Lower leg skin (tissue), 4 donors: ENCODE data around the gene COL8A1. TPM values are rescaled to one million over a fixed set of nuclear protein-coding genes. Genes with fewer than 3 reads are reported as not detected.

Experiments
- DNase-seq, 2 donors: peaks; one replicate each; pipeline ENCODE4 v3.0.0-alpha.2; 2019; ENCODE audit warnings: low spot score in 2 of 2
- H3K4me3 ChIP-seq: fragments of 200-600 bp; sonication (generic); 2 replicates; pipeline ENCODE4 v1.5.1; 2017; ENCODE audit warnings: mild to moderate bottlenecking, low read depth; ENCODE audit not compliant: poor library complexity, severe bottlenecking
- POLR2A ChIP-seq, 2 donors: fragments of 450-650 bp; IDR thresholded peaks; one replicate each; pipeline ENCODE4 v1.6.1; 2016 to 2017; ENCODE audit warnings: antibody characterized with exemption in 2 of 2, mild to moderate bottlenecking in 1 of 2, moderate library complexity in 1 of 2
- WGBS, 2 donors: methylation state at CpG; one replicate each; pipeline ENCODE4 v1.1.5; 2018; 5-methylcytosine and 5-hydroxymethylcytosine counted together
- intact Hi-C: fragments of 100-400 bp; cut with DNase I; formaldehyde crosslinking; loops from one replicate; pipeline ENCODE4 v1.15.0; 2023; ENCODE audit warnings: low total_unique reads
- total RNA-seq, 4 donors: library from RNA; depleted of rRNA; stranded (reverse); fragments of >200 nt; gene quantifications; one replicate each; pipeline ENCODE4 v1.1.0, GENCODE V29; 2016
- TF ChIP-seq, protein P1 (sequence below), 3 donors: fragments of 450-650 bp; IDR thresholded peaks; one replicate each; pipeline ENCODE4 v1.5.1; 2016; ENCODE audit warnings: antibody characterized with exemption in 3 of 3, mild to moderate bottlenecking in 3 of 3, moderate library complexity in 2 of 3

Gene COL8A1
- total RNA-seq, 4 donors from 2014 or later, result 5.0 to 11.5 (median 7.2) TPM

DNA sequence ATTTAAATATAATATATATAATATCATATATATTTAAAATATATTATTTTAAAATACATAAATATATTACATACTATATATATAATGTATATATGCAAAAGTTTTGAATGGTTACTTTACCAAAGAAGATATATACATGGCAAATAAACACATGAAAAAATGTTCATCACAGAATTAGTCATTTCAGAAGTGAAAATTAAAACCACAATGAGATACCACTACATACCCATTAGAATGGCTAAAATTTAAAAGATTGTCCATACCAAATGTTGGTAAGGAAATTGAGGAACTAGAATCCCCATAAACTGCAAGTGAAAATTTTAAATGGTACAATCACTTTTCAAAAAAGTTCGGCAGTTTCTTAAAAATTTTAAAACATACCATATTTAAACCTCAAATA is 23.6 kb upstream of the COL8A1 start:
- intact Hi-C loops, result no loop called here
- no peak overlapping the region for H3K4me3 ChIP-seq
- DNase-seq, result no peak
- TF ChIP-seq POLR2A (IDR thresholded peaks at IDR 0.05), result no peak
- TF ChIP-seq, protein P1, sequence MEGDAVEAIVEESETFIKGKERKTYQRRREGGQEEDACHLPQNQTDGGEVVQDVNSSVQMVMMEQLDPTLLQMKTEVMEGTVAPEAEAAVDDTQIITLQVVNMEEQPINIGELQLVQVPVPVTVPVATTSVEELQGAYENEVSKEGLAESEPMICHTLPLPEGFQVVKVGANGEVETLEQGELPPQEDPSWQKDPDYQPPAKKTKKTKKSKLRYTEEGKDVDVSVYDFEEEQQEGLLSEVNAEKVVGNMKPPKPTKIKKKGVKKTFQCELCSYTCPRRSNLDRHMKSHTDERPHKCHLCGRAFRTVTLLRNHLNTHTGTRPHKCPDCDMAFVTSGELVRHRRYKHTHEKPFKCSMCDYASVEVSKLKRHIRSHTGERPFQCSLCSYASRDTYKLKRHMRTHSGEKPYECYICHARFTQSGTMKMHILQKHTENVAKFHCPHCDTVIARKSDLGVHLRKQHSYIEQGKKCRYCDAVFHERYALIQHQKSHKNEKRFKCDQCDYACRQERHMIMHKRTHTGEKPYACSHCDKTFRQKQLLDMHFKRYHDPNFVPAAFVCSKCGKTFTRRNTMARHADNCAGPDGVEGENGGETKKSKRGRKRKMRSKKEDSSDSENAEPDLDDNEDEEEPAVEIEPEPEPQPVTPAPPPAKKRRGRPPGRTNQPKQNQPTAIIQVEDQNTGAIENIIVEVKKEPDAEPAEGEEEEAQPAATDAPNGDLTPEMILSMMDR (IDR thresholded peaks at IDR 0.05), result no peak
- WGBS, 2 donors, result 87 to 89% methylated on average over 1 of the region's 1 CpG

DNA sequence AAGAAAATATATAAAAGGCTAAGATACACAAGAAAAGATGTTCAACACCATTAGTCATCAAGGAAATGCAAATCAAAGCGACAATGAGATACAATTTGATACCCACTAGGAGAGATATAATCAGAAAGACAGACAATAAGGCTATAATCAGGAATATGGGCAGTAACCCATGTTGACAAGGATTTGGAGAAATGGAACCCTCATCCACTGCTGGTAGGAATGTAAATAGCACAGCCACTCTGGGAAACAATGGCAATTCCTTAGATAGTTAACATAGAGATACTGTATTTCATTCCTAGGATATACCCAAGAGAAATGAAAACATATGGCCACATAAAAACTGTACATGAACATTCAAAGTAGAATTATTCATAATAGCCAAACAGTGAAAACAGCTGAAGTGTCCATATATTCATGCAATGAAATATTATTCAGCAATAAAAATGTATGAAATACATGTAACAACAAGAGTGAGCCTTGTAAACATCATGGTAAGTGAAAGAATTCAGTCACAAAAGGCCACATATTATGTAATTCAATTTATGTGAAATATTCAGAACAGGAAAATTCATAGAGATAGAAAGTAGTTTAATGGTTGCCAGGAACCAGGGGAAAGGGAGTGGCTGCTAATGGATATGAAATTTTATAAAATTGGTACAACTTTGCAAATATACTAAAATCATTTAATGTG is 18.2 kb upstream of the COL8A1 start:
- WGBS, 2 donors, result 92 to 95% methylated on average over 1 of the region's 1 CpG
- intact Hi-C loops, result no loop called here
- no peak for TF ChIP-seq POLR2A (IDR thresholded peaks at IDR 0.05)
- TF ChIP-seq, protein P1 (IDR thresholded peaks at IDR 0.05), result no peak
- no peak overlapping the region for H3K4me3 ChIP-seq
- DNase-seq, result no peak

DNA sequence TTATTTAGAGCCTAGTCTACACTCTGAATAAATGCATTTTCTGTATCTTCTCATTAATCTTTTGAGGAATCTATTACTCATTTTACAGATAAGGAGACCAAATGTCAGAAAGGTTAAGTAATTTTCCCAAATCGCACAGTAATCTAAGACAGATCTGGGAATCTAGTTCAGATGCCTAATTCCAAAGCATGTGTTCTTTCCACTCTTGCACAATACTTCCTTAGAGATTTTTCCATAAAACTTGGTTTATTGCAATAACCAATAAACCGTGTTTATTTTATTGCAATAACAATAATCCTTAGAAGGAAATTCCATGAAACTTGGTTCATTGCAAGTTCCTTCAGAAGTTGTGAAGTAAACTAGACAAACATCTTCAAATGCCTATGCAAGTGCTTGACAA is 17.4 kb upstream of the COL8A1 start:
- WGBS, 2 donors, result 60 to 66% methylated on average over 2 of the region's 2 CpGs
- TF ChIP-seq, protein P1 (IDR thresholded peaks at IDR 0.05), result no peak
- TF ChIP-seq POLR2A (IDR thresholded peaks at IDR 0.05), result no peak
- intact Hi-C loops, result no loop called here

DNA sequence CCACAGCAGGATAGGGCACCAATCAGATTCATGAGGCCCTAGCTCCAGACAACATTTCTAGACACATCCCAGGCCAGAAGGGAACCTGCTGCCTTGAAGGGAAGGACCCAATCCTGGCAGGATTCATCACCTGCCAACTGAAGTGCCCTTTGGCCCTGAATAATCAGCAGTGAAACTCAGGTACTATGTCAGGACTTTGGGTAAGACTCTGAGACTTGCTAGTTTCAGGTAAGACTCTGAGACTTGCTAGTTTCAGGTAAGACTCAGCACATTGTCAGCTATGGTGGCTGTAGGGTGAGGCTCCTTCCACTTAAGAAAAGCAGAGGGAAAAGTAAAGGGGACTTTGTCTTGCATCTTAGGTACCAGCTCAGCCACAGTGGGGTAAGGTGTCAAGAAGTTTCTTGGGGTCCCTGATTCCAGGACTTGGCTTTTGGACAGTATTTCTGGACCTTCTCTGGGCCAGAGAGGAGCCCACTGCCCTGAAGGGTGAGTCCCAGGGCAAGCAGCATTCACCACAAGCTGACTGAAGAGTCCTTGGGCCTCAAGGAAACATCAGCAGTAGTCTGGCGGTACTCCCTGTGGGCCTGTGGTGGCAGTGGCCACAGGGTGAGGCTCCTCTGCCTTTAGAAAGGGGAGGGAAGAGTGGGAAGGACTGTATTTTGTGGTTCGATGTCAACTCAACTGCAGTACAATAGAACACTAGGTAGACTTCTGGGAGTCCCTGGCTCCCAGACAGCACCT is 13.7 kb upstream of the COL8A1 start:
- intact Hi-C loops, result no loop called here

More for the DNA sequence above, 17.4 kb upstream of the COL8A1 start:
- no peak for DNase-seq
- H3K4me3 ChIP-seq, result no peak overlapping the region

DNA sequence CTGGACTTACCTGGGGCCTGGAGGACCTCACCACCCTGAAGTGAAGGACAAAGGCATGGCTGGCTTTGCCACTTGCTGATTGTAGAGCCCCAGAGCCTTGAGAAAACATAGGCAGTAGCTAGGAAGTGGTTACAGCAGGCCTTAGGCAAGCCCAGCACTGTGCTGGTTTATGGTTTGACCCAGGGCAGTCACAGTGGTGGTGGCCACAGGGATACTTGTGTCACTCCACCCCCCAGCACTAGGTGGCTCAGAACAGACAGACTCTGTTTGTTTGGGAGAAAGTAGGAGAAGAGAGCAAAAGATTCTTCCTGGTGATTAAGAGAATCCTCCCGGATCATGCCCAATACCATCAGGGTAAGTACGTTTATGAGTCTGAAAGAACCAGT is 13.2 kb upstream of the COL8A1 start:
- DNase-seq, result no peak
- intact Hi-C loops, result no loop called here
- WGBS, 2 donors, result 80 to 86% methylated on average over 2 of the region's 2 CpGs
- no peak overlapping the region for H3K4me3 ChIP-seq
- TF ChIP-seq, protein P1 (IDR thresholded peaks at IDR 0.05), result no peak
- no peak for TF ChIP-seq POLR2A (IDR thresholded peaks at IDR 0.05)

More for the DNA sequence above, 13.7 kb upstream of the COL8A1 start:
- no peak for DNase-seq
- no peak for TF ChIP-seq POLR2A (IDR thresholded peaks at IDR 0.05)
- TF ChIP-seq, protein P1 (IDR thresholded peaks at IDR 0.05), result no peak
- no peak overlapping the region for H3K4me3 ChIP-seq
- WGBS, 2 donors, result 93 to 95% methylated on average over 2 of the region's 2 CpGs
